Prostate gland (tissue), 2 donors: ENCODE data around the gene PDE11A. TPM values are rescaled to one million over a fixed set of nuclear protein-coding genes. Genes with fewer than 3 reads are reported as not detected.

ENCODE experiments used
- DNase-seq: peaks from one replicate; pipeline ENCODE4 v3.0.0-alpha.2; 2019; ENCODE audit warnings: low spot score
- H3K27ac ChIP-seq, 2 donors: fragments of 200-600 bp; sonication (generic); 2 replicates each; pipeline ENCODE4 v1.5.1; 2017 to 2019
- H3K27me3 ChIP-seq: fragments of 200-600 bp; sonication (generic); replicated peaks from 2 replicates; pipeline ENCODE4 v1.5.1; 2019; ENCODE audit not compliant: insufficient read depth
- H3K36me3 ChIP-seq, 2 donors: fragments of 200-600 bp; sonication (generic); 1 replicate in 1 of 2; 2 replicates in 1 of 2; pipeline versions ENCODE4 v1.5.1 to v1.8.1; 2017 to 2019
- H3K4me1 ChIP-seq: fragments of 200-600 bp; sonication (generic); replicated peaks from 2 replicates; pipeline ENCODE4 v1.5.1; 2019
- H3K4me3 ChIP-seq, 2 donors: fragments of 200-600 bp; sonication (generic); 2 replicates each; pipeline ENCODE4 v1.5.1; 2017 to 2019
- H3K9me3 ChIP-seq: fragments of 200-600 bp; sonication (generic); 2 replicates; pipeline ENCODE4 v1.5.1; 2017
- CTCF ChIP-seq, 4 experiments: fragments of 200-600 bp in 2 of 4; fragments of 450-650 bp in 2 of 4; sonication (generic) in 2 of 4; IDR thresholded peaks; 1 replicate in 3 of 4; 2 replicates in 1 of 4; pipeline ENCODE4 v1.5.1; 2016 to 2019; ENCODE audit warnings: antibody characterized with exemption in 4 of 4, mild to moderate bottlenecking in 2 of 4, moderate library complexity in 2 of 4
- POLR2A ChIP-seq: fragments of 450-650 bp; IDR thresholded peaks from one replicate; pipeline ENCODE4 v1.6.1; 2016; ENCODE audit warnings: antibody characterized with exemption, mild to moderate bottlenecking
- POLR2AphosphoS5 ChIP-seq: sonication (generic); formaldehyde crosslinking; IDR thresholded peaks from one replicate; pipeline ENCODE4 v1.6.1; 2017; ENCODE audit warnings: antibody characterized with exemption
- WGBS: methylation state at CpG from one replicate; pipeline ENCODE4 v1.1.5; 2018; 5-methylcytosine and 5-hydroxymethylcytosine counted together
- intact Hi-C: fragments of 100-400 bp; cut with DNase I; formaldehyde crosslinking; loops from one replicate; pipeline ENCODE4 v1.14.2; 2022
- total RNA-seq, 2 donors: library from RNA; depleted of rRNA; stranded (reverse); fragments of >200 nt; gene quantifications; one replicate each; pipeline ENCODE4 v1.1.0, GENCODE V29; 2016

The PDE11A gene
- total RNA-seq, 2 donors from 2014 or later, result 14.9 to 26.6 TPM

DNA sequence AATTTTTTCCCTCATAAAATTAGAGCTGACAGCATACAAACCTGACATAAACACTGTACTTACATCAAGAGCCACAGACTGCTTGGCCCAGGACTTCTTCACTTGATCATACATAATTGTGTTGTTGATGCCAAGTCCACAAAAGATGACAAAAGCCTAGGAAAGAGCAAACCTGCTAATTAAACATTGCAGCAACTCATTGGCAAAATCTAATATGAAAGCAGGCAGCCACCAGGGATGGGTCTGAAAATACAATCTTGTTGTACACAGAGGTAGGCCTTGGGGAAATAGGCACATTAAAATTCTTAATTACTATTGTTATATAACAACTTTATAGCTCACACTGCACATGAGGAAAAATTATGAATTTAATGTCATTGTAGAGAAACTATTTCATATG, 255.8 kb downstream of the PDE11A start:
- TF ChIP-seq POLR2AphosphoS5, result no peak
- TF ChIP-seq POLR2A, result no peak
- no peak for TF ChIP-seq CTCF (IDR thresholded peaks at IDR 0.05)
- no peak for DNase-seq
- intact Hi-C loops, result no loop called here
- H3K4me3 ChIP-seq, result no peak overlapping the region
- H3K36me3 ChIP-seq, result no peaks in the 10 kb centered on the region
- peak overlapping the region in 1 of 2 donors; percentile 35 for H3K27ac ChIP-seq
- no peaks in the 10 kb centered on the region for H3K9me3 ChIP-seq
- peaks cover 4% of the 10 kb centered on the region for H3K4me1 ChIP-seq
- no peaks in the 10 kb centered on the region for H3K27me3 ChIP-seq

DNA sequence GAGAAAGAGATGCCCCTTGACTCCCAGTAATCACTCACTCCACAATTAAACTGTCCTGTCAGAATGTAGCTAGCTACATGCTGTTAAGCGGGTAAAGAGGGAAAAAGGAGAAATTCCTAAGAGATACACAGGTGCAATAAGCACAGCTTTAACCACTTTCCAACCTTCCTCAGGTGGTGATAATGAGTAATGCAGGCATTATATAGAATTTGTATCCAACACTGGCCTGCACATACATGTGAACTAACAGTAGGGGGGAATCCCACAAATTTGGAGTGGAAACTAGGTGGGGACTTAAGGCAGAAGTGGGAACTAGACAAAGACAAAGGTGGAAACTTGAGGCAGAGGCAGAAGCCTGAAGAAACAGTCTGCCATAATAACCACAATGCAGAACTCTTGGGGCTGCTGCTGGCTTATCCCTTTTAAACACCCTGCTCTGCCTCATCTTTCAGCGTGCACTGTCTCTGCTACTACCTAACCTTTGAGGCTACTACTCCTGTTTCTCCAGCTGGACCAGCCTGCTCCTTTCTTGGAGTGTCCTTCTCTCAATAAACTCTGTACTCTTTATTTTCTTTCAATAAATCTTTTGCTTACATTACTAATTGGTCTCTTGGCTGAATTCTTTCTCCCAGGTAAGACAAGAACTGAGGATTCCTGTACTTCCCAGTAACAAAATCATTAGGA, 259.7 kb downstream of the PDE11A start:
- peak overlapping the region in 1 of 2 donors; percentile 44 for H3K27ac ChIP-seq
- H3K27me3 ChIP-seq, result no peaks in the 10 kb centered on the region
- intact Hi-C loops, result no loop called here
- WGBS, result 78% methylated on average over 2 of the region's 2 CpGs
- H3K9me3 ChIP-seq, result no peaks in the 10 kb centered on the region
- peaks cover 2% of the 10 kb centered on the region for H3K4me1 ChIP-seq
- DNase-seq, result peak; percentile 44
- TF ChIP-seq CTCF (IDR thresholded peaks at IDR 0.05) (no peak), POLR2AphosphoS5 (peak; percentile 78)
- no peak overlapping the region for H3K4me3 ChIP-seq
- no peaks in the 10 kb centered on the region for H3K36me3 ChIP-seq

- intact Hi-C loops, result no loop called here
- no peaks in the 10 kb centered on the region for H3K9me3 ChIP-seq
- H3K27me3 ChIP-seq, result no peaks in the 10 kb centered on the region
- H3K4me3 ChIP-seq, result no peak overlapping the region
- H3K27ac ChIP-seq, result no peak overlapping the region
- no peaks in the 10 kb centered on the region for H3K36me3 ChIP-seq
- TF ChIP-seq POLR2A, result no peak
- no peak for TF ChIP-seq POLR2AphosphoS5
- TF ChIP-seq CTCF (IDR thresholded peaks at IDR 0.05), result no peak
- H3K4me1 ChIP-seq, result peaks cover 2% of the 10 kb centered on the region
- DNase-seq, result no peak
Measured at GRCh38 chr2:177810906-177811305, 261.7 kb downstream of the PDE11A start.

GRCh38 chr2:177808984-177809809, 263.4 kb downstream of the PDE11A start:
- no peaks in the 10 kb centered on the region for H3K9me3 ChIP-seq
- no peak overlapping the region for H3K4me3 ChIP-seq
- intact Hi-C loops, result loop anchor here (10.0 kb wide), 1 partner anchor 76 kb away; no protein-coding TSS in a partner anchor
- no peak for DNase-seq
- no peak overlapping the region for H3K27ac ChIP-seq
- H3K4me1 ChIP-seq, result peaks cover 2% of the 10 kb centered on the region
- TF ChIP-seq POLR2A, result no peak
- TF ChIP-seq CTCF (IDR thresholded peaks at IDR 0.05), result no peak
- no peak for TF ChIP-seq POLR2AphosphoS5
- no peaks in the 10 kb centered on the region for H3K27me3 ChIP-seq
- 73% methylated on average over 1 of the region's 1 CpG for WGBS
- H3K36me3 ChIP-seq, result no peaks in the 10 kb centered on the region

DNA sequence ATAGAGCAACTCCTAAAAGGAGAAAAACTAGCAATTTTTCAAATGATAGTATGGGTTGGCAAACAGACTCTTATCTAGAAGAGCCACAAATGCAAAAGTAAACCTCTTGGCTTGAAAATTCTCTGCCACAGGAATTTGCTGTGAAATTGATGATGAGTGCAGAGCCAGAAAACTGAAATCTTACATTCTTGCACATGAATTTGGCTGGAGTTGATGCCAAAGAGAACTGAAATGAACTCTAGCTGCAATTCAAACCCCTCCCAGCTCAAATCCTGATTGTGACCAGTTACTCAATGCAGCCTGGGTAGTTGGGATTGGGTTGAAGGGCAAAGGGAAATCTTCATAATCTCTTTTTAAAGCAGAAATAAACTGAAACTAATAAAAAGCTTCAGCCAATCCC, 266.6 kb downstream of the PDE11A start:
- Histone ChIP-seq H3K36me3 (no peaks in the 10 kb centered on the region), H3K4me3 (no peak overlapping the region), H3K4me1 (no peaks in the 10 kb centered on the region), H3K27ac (no peak overlapping the region), H3K27me3 (no peaks in the 10 kb centered on the region), H3K9me3 (no peaks in the 10 kb centered on the region)
- intact Hi-C loops, result loop anchor here (10.0 kb wide), 1 partner anchor 79 kb away; no protein-coding TSS in a partner anchor
- TF ChIP-seq CTCF (IDR thresholded peaks at IDR 0.05) (no peak), POLR2AphosphoS5 (no peak), POLR2A (no peak)
- no peak for DNase-seq
